ENCODE measurements around the gene PAQR3. TPM values are rescaled to one million over a fixed set of nuclear protein-coding genes. Genes with fewer than 3 reads are reported as not detected.

Gene PAQR3
- total RNA-seq, 1 experiment from 2014 or later, result 17.3 TPM

- BruUV-seq (replicated peaks), result no TSS peak
- intact Hi-C loops (cut with micrococcal nuclease; ENCODE audit: unreplicated experiment) (no loop called here), in situ Hi-C loops (cut with HindIII; ENCODE audit: low pct_unique_long_range_greater_than_20kb, low sequenced_read_pairs) (no loop called here)
- H3K9me3 ChIP-seq (ENCODE audit: control insufficient read depth, insufficient read depth, low read depth, low read length), result no peaks in the 10 kb centered on the region
- CTCF ChIA-PET, result no interaction called here
- DNase-seq (ENCODE audit: low read depth, low spot score) (no peak), ATAC-seq (no peak)
- TF ChIP-seq TCF7L2 (IDR thresholded peaks at IDR 0.05; ENCODE audit: low read depth, low read length), result no peak
- no peak for TF ChIP-seq POLR2AphosphoS5 (IDR thresholded peaks at IDR 0.05; ENCODE audit: low read depth, low read length)
- TF ChIP-seq REST (IDR thresholded peaks at IDR 0.05; ENCODE audit: insufficient read depth in 1 of 2, low read depth in 2 of 2, low read length in 1 of 2), result no peak
- H3K27ac ChIP-seq (ENCODE audit: low read length), result no peak overlapping the region
- H3K36me3 ChIP-seq (ENCODE audit: control insufficient read depth, insufficient read depth, low read length), result no peaks in the 10 kb centered on the region; the same call in 1 of the 2 replicates
- no peaks in the 10 kb centered on the region for H3K27me3 ChIP-seq (ENCODE audit: control insufficient read depth, insufficient read depth, low read length)
- H3K4me3 ChIP-seq (ENCODE audit: low read depth in 2 of 2, low read length in 2 of 2), result no peak overlapping the region
- H3K4me1 ChIP-seq (ENCODE audit: control insufficient read depth, insufficient read depth, low read length), result no peaks in the 10 kb centered on the region
- POLR2A ChIA-PET, result no interaction called here
Measured at GRCh38 chr4:78878031-78878430, 61.2 kb downstream of the PAQR3 start.

DNA sequence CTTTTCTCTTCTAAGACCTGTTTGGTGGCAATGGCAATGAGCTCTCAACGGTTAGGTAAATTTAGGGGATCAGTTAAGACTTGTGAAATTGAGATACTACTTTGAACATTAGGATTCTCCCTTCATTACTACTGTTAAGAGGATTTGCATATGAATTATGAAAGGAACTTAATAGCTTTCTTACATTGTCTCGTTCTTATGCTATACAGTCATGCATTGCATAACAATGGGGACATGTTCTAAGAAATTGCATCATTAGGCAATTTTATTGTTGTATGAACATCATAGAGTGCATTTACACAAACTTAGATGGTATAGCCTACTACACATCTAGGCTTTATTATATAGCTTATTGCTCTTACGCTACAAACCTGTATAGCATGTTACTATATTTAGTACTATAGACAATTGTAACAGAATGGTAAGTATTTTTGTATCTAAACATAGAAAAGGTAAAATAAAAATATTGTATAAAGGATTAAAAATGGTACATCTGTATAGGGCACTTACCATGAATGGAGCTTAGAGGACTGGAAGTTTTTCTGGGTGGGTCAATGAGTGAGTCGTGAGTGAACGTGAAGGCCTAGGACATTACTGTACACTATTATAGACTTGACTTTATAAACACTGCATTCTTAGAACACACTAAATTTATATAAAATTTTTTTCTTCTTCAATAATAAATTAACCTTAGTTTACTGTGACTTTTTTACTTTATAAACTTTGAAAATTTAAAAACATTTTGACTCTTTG lies 62.5 kb downstream of the PAQR3 start:
- CTCF ChIA-PET, result interaction anchor here (0.5 kb wide), 1 partner anchor 816 kb away, joined by 4 read pairs; no protein-coding TSS in a partner anchor
- in situ Hi-C loops (cut with HindIII; ENCODE audit: low pct_unique_long_range_greater_than_20kb, low sequenced_read_pairs) (no loop called here), intact Hi-C loops (cut with micrococcal nuclease; ENCODE audit: unreplicated experiment) (no loop called here)
- no TSS peak for BruUV-seq (replicated peaks)
- POLR2A ChIA-PET, result no interaction called here
- no peak for TF ChIP-seq POLR2AphosphoS5 (IDR thresholded peaks at IDR 0.05; ENCODE audit: low read depth, low read length)
- TF ChIP-seq SIN3A (IDR thresholded peaks at IDR 0.05; ENCODE audit: borderline replicate concordance, insufficient read depth, low read depth, low read length), result no peak
- TF ChIP-seq CTCF (IDR thresholded peaks at IDR 0.05), result no peak
- no peak for TF ChIP-seq TCF7L2 (IDR thresholded peaks at IDR 0.05; ENCODE audit: low read depth, low read length)
- no peak for TF ChIP-seq REST (IDR thresholded peaks at IDR 0.05; ENCODE audit: insufficient read depth in 1 of 2, low read depth in 2 of 2, low read length in 1 of 2)
- Histone ChIP-seq H3K27ac (ENCODE audit: low read length) (no peak overlapping the region), H3K27me3 (ENCODE audit: control insufficient read depth, insufficient read depth, low read length) (no peaks in the 10 kb centered on the region), H3K4me3 (ENCODE audit: low read depth in 2 of 2, low read length in 2 of 2) (no peak overlapping the region), H3K4me1 (ENCODE audit: control insufficient read depth, insufficient read depth, low read length) (no peaks in the 10 kb centered on the region), H3K9me3 (ENCODE audit: control insufficient read depth, insufficient read depth, low read depth, low read length) (no peaks in the 10 kb centered on the region), H3K36me3 (ENCODE audit: control insufficient read depth, insufficient read depth, low read length) (peaks cover 4% of the 10 kb centered on the region; the same call in 1 of the 2 replicates)
- ATAC-seq (no peak), DNase-seq (ENCODE audit: low read depth, low spot score) (no peak)
